A549 (cell line): ENCODE measurements around the gene CACNA1I.

Experiments
- TF ChIP-seq, protein P1 (sequence below): IDR thresholded peaks from 2 replicates; pipeline ENCODE4 v1.6.1; 2012
- TF ChIP-seq, protein P2 (sequence below): fragments of >200 bp; sonication (Bioruptor Twin); formaldehyde crosslinking; IDR thresholded peaks from 3 replicates; pipeline ENCODE4 v1.5.1; 2016
- TF ChIP-seq, protein P3 (sequence below): fragments of 450-650 bp; IDR thresholded peaks from 2 replicates; pipeline ENCODE4 v1.6.1; 2014; ENCODE audit warnings: antibody characterized with exemption

DNA sequence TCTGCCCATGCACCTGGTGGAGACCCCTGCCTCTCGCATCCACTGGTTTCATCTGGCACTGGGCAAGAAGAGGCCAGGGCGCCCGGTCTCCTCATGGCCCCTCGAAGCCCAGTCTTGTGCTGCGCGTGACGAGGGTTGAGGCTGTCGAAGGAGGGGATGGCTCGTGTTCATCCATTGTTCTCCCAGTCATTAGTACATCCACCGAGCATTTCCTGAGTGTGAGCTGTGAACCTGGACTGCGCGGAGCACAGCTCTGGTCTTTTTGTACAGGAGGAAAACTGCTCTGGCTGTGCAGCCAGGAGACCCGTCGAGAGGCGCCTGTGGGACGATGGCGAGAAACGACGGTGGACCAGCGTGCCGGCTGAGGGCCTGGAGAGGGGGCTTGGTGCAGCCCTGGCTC lies 6.8 kb downstream of the CACNA1I start:
- TF ChIP-seq, protein P1, sequence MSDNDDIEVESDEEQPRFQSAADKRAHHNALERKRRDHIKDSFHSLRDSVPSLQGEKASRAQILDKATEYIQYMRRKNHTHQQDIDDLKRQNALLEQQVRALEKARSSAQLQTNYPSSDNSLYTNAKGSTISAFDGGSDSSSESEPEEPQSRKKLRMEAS = no peak
- TF ChIP-seq, protein P2, sequence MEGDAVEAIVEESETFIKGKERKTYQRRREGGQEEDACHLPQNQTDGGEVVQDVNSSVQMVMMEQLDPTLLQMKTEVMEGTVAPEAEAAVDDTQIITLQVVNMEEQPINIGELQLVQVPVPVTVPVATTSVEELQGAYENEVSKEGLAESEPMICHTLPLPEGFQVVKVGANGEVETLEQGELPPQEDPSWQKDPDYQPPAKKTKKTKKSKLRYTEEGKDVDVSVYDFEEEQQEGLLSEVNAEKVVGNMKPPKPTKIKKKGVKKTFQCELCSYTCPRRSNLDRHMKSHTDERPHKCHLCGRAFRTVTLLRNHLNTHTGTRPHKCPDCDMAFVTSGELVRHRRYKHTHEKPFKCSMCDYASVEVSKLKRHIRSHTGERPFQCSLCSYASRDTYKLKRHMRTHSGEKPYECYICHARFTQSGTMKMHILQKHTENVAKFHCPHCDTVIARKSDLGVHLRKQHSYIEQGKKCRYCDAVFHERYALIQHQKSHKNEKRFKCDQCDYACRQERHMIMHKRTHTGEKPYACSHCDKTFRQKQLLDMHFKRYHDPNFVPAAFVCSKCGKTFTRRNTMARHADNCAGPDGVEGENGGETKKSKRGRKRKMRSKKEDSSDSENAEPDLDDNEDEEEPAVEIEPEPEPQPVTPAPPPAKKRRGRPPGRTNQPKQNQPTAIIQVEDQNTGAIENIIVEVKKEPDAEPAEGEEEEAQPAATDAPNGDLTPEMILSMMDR = no peak
- TF ChIP-seq, protein P3, sequence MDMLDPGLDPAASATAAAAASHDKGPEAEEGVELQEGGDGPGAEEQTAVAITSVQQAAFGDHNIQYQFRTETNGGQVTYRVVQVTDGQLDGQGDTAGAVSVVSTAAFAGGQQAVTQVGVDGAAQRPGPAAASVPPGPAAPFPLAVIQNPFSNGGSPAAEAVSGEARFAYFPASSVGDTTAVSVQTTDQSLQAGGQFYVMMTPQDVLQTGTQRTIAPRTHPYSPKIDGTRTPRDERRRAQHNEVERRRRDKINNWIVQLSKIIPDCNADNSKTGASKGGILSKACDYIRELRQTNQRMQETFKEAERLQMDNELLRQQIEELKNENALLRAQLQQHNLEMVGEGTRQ = no peak
